ENCODE results near the gene TACC2.

- TF ChIP-seq, protein P1, sequence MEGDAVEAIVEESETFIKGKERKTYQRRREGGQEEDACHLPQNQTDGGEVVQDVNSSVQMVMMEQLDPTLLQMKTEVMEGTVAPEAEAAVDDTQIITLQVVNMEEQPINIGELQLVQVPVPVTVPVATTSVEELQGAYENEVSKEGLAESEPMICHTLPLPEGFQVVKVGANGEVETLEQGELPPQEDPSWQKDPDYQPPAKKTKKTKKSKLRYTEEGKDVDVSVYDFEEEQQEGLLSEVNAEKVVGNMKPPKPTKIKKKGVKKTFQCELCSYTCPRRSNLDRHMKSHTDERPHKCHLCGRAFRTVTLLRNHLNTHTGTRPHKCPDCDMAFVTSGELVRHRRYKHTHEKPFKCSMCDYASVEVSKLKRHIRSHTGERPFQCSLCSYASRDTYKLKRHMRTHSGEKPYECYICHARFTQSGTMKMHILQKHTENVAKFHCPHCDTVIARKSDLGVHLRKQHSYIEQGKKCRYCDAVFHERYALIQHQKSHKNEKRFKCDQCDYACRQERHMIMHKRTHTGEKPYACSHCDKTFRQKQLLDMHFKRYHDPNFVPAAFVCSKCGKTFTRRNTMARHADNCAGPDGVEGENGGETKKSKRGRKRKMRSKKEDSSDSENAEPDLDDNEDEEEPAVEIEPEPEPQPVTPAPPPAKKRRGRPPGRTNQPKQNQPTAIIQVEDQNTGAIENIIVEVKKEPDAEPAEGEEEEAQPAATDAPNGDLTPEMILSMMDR (IDR thresholded peaks at IDR 0.05 in 4 of 5, conservative IDR thresholded peaks at IDR 0.05 in 1 of 5), result no peak
- TF ChIP-seq POLR2A (IDR thresholded peaks at IDR 0.05), result no peak
Observed at GRCh38 chr10:122082616-122083477, 93.9 kb downstream of the TACC2 start.

All from gastrocnemius medialis (tissue), 4 donors.